ENCODE results near the gene LRMDA.

The LRMDA gene

GRCh38 chr10:75425291-75426079 lies 5.9 kb upstream of the LRMDA start:
- DNase-seq (ENCODE audit: low read depth): no peak

- DNase-seq (ENCODE audit: low read depth): no peak
Observed at GRCh38 chr10:75426880-75427279, 4.5 kb upstream of the LRMDA start.

- DNase-seq (ENCODE audit: low read depth): no peak
Observed at GRCh38 chr10:75427951-75428350, 3.5 kb upstream of the LRMDA start.

- no peak for DNase-seq (ENCODE audit: low read depth)
Observed at GRCh38 chr10:75428434-75429158, 2.8 kb upstream of the LRMDA start.

- no peak for DNase-seq (ENCODE audit: low read depth)
Observed at GRCh38 chr10:75429159-75429827, 2.1 kb upstream of the LRMDA start.

- no peak for DNase-seq (ENCODE audit: low read depth)
Observed at GRCh38 chr10:75430000-75430763, 1.2 kb upstream of the LRMDA start.

GRCh38 chr10:75432176-75432575 lies 752 bp downstream of the LRMDA start:
- no peak for DNase-seq (ENCODE audit: low read depth)

- no peak for DNase-seq (ENCODE audit: low read depth)
Observed at GRCh38 chr10:75432763-75433162, 1.3 kb downstream of the LRMDA start.

GRCh38 chr10:75433216-75433615 lies 1.8 kb downstream of the LRMDA start:
- DNase-seq (ENCODE audit: low read depth): no peak

- no peak for DNase-seq (ENCODE audit: low read depth)
Observed at GRCh38 chr10:75434291-75434690, 2.9 kb downstream of the LRMDA start.

GRCh38 chr10:75435291-75435690 lies 3.9 kb downstream of the LRMDA start:
- no peak for DNase-seq (ENCODE audit: low read depth)

GRCh38 chr10:75436896-75437295 lies 5.5 kb downstream of the LRMDA start:
- DNase-seq (ENCODE audit: low read depth): no peak

GRCh38 chr10:75437693-75438092 lies 6.3 kb downstream of the LRMDA start:
- DNase-seq (ENCODE audit: low read depth): no peak

- DNase-seq (ENCODE audit: low read depth): no peak
Observed at GRCh38 chr10:75438275-75438674, 6.9 kb downstream of the LRMDA start.

- DNase-seq (ENCODE audit: low read depth): no peak
Observed at GRCh38 chr10:75439811-75440210, 8.4 kb downstream of the LRMDA start.

- no peak for DNase-seq (ENCODE audit: low read depth)
Observed at GRCh38 chr10:75440271-75440793, 8.9 kb downstream of the LRMDA start.

GRCh38 chr10:75441196-75441595 lies 9.8 kb downstream of the LRMDA start:
- DNase-seq (ENCODE audit: low read depth): no peak

GRCh38 chr10:75441682-75442081 lies 10.3 kb downstream of the LRMDA start:
- no peak for DNase-seq (ENCODE audit: low read depth)

GRCh38 chr10:75443362-75443761 lies 11.9 kb downstream of the LRMDA start:
- DNase-seq (ENCODE audit: low read depth): no peak

GRCh38 chr10:75444781-75445386 lies 13.5 kb downstream of the LRMDA start:
- DNase-seq (ENCODE audit: low read depth): no peak

- DNase-seq (ENCODE audit: low read depth): no peak
Observed at GRCh38 chr10:75446508-75446907, 15.1 kb downstream of the LRMDA start.

GRCh38 chr10:75448166-75448565 lies 16.7 kb downstream of the LRMDA start:
- no peak for DNase-seq (ENCODE audit: low read depth)

Data from activated T-helper 9 cell treated with anti-CD3 and anti-CD28 coated beads, Interleukin-2, amount 50 U/mL, for 16 hours (primary cell).